ENCODE results near the gene MARCHF10. TPM values are rescaled to one million over a fixed set of nuclear protein-coding genes. Genes with fewer than 3 reads are reported as not detected.

The MARCHF10 gene
- total RNA-seq, 1 experiment from 2014 or later: not detected

GRCh38 chr17:62688398-62689160, 119.5 kb downstream of the MARCHF10 start (continued):
- no peak for TF ChIP-seq ZBTB33 (IDR thresholded peaks at IDR 0.05; ENCODE audit: extremely low read depth, insufficient replicate concordance, low read length)

- H4K20me1 ChIP-seq (ENCODE audit: insufficient read depth): no peaks in the 10 kb centered on the region
- RAD21 ChIA-PET (ENCODE audit: low non-redundant PET in 1 of 2, low total read pairs in 2 of 2, uncharacterized antibody in 2 of 2, unreplicated experiment in 2 of 2): no interaction called here
- H3K36me3 ChIP-seq (ENCODE audit: control insufficient read depth in 1 of 2, insufficient read depth in 2 of 2, low read length in 2 of 2): no peaks in the 10 kb centered on the region
- DNase-seq (ENCODE audit: low read depth, low spot score): no peak
- no TSS peak for BruUV-seq (replicated peaks)
- H3K4me1 ChIP-seq (ENCODE audit: control insufficient read depth in 1 of 2, insufficient read depth in 2 of 2, low read length in 2 of 2): no peaks in the 10 kb centered on the region
- CTCF ChIA-PET: no interaction called here
- no peaks in the 10 kb centered on the region for H3K79me2 ChIP-seq (ENCODE audit: insufficient read depth, low read length)
- H3K9me3 ChIP-seq (ENCODE audit: control insufficient read depth in 1 of 2, insufficient read depth in 1 of 2, low read depth in 1 of 2, low read length in 2 of 2): no peaks in the 10 kb centered on the region
- no peak overlapping the region for H3K4me3 ChIP-seq (replicated peaks in 1 of 2; ENCODE audit: low read depth in 1 of 2, low read length in 2 of 2)
- TF ChIP-seq EZH2phosphoT487 (IDR thresholded peaks at IDR 0.05; ENCODE audit: borderline replicate concordance): no peak
- TF ChIP-seq CTCF (IDR thresholded peaks at IDR 0.05 in 2 of 3, conservative IDR thresholded peaks at IDR 0.05 in 1 of 3; ENCODE audit: borderline replicate concordance in 1 of 3, insufficient read depth in 1 of 3, low read depth in 2 of 3, low read length in 2 of 3): no peak
- TF ChIP-seq REST (IDR thresholded peaks at IDR 0.05; ENCODE audit: low read depth): no peak
- no peak for TF ChIP-seq POLR2A (IDR thresholded peaks at IDR 0.05; ENCODE audit: borderline replicate concordance, extremely low read depth, insufficient read depth, insufficient read length)
- no peak for TF ChIP-seq EZH2 (IDR thresholded peaks at IDR 0.05)
- no peak for TF ChIP-seq ELF1 (IDR thresholded peaks at IDR 0.05; ENCODE audit: borderline replicate concordance, low read depth)
- no peak for TF ChIP-seq CBX3 (IDR thresholded peaks at IDR 0.05; ENCODE audit: low read depth)
- no peak overlapping the region for H3K4me2 ChIP-seq (ENCODE audit: low read length)
- H2AFZ ChIP-seq (ENCODE audit: low read depth, low read length, poor library complexity, severe bottlenecking): no peak overlapping the region
- no peak for ATAC-seq
- H3K27me3 ChIP-seq (ENCODE audit: insufficient read depth, low read length): no peaks in the 10 kb centered on the region
- H3K27ac ChIP-seq (ENCODE audit: low read depth, low read length): no peak overlapping the region
- no peaks in the 10 kb centered on the region for H3K9me2 ChIP-seq (ENCODE audit: insufficient read depth)
- POLR2A ChIA-PET: no interaction called here
- no peak overlapping the region for H3K9ac ChIP-seq (ENCODE audit: low read length)
- intact Hi-C loops (cut with micrococcal nuclease): no loop called here
These were observed 120.1 kb downstream of the MARCHF10 start for GRCh38 chr17:62687997-62688396.
